WTC11 (cell line): ENCODE measurements around the gene ADRB1. TPM values are rescaled to one million over a fixed set of nuclear protein-coding genes. Genes with fewer than 3 reads are reported as not detected.

Experiments used
- AFF4 ChIP-seq: sonication (generic); formaldehyde crosslinking; IDR thresholded peaks from 2 replicates; pipeline ENCODE4 v1.8.1; 2023; ENCODE audit warnings: mild to moderate bottlenecking, missing genetic modification reagents, borderline replicate concordance
- ATF1 ChIP-seq: sonication (generic); formaldehyde crosslinking; IDR thresholded peaks from 2 replicates; pipeline ENCODE4 v1.8.1; 2023; ENCODE audit warnings: mild to moderate bottlenecking, moderate library complexity, missing genetic modification reagents
- CDX4 ChIP-seq: fragments of 250-450 bp; sonication (Bioruptor Pico); IDR thresholded peaks from 2 replicates; pipeline ENCODE4 v1.9.0; 2021; ENCODE audit warnings: moderate library complexity, mild to moderate bottlenecking, inconsistent platforms, borderline replicate concordance
- CREM ChIP-seq: sonication (generic); formaldehyde crosslinking; IDR thresholded peaks from 2 replicates; pipeline ENCODE4 v1.8.1; 2022; ENCODE audit warnings: mild to moderate bottlenecking, missing genetic modification reagents, moderate library complexity
- CTCF ChIP-seq: fragments of 200-600 bp; IDR thresholded peaks from 2 replicates; pipeline ENCODE4 v1.8.0; 2022; ENCODE audit warnings: antibody characterized with exemption
- E2F1 ChIP-seq: sonication (generic); formaldehyde crosslinking; IDR thresholded peaks from 2 replicates; pipeline ENCODE4 v1.8.0; 2022; ENCODE audit warnings: mild to moderate bottlenecking, missing genetic modification reagents
- FOXK1 ChIP-seq: sonication (generic); formaldehyde crosslinking; IDR thresholded peaks from 2 replicates; pipeline ENCODE4 v1.8.0; 2022; ENCODE audit warnings: mild to moderate bottlenecking, moderate library complexity, missing genetic modification reagents
- FOXP4 ChIP-seq: sonication (generic); formaldehyde crosslinking; IDR thresholded peaks from 2 replicates; pipeline ENCODE4 v1.8.0; 2022; ENCODE audit warnings: mild to moderate bottlenecking, missing genetic modification reagents
- GRHL2 ChIP-seq: fragments of 250-450 bp; sonication (Bioruptor Pico); IDR thresholded peaks from 2 replicates; pipeline ENCODE4 v1.8.0; 2022; ENCODE audit warnings: mild to moderate bottlenecking, moderate library complexity; ENCODE audit not compliant: insufficient replicate concordance, severe bottlenecking
- GTF2I ChIP-seq: fragments of 250-450 bp; sonication (Bioruptor Pico); conservative IDR thresholded peaks from 2 replicates; pipeline ENCODE4 v1.4.0; 2021; ENCODE audit warnings: mild to moderate bottlenecking
- IRF1 ChIP-seq: sonication (generic); formaldehyde crosslinking; IDR thresholded peaks from 2 replicates; pipeline ENCODE4 v1.8.0; 2023; ENCODE audit warnings: missing genetic modification reagents
- KAT7 ChIP-seq: sonication (generic); formaldehyde crosslinking; IDR thresholded peaks from 2 replicates; pipeline ENCODE4 v1.8.1; 2023; ENCODE audit warnings: missing genetic modification reagents, mild to moderate bottlenecking, borderline replicate concordance
- MAX ChIP-seq: sonication (generic); formaldehyde crosslinking; IDR thresholded peaks from 2 replicates; pipeline ENCODE4 v1.8.0; 2022; ENCODE audit warnings: mild to moderate bottlenecking, missing genetic modification reagents
- MLX ChIP-seq: sonication (generic); formaldehyde crosslinking; IDR thresholded peaks from 2 replicates; pipeline ENCODE4 v1.8.1; 2023; ENCODE audit warnings: mild to moderate bottlenecking, missing genetic modification reagents, moderate library complexity
- NR3C1 ChIP-seq: sonication (generic); formaldehyde crosslinking; conservative IDR thresholded peaks from 2 replicates; pipeline ENCODE4 v1.8.1; 2023; ENCODE audit warnings: low read depth, mild to moderate bottlenecking, missing genetic modification reagents
- OVOL2 ChIP-seq: fragments of 250-450 bp; sonication (Bioruptor Pico); IDR thresholded peaks from 2 replicates; pipeline ENCODE4 v1.9.0; 2021; ENCODE audit warnings: mild to moderate bottlenecking, borderline replicate concordance
- SMAD3 ChIP-seq: sonication (generic); formaldehyde crosslinking; IDR thresholded peaks from 2 replicates; pipeline ENCODE4 v1.8.0; 2022; ENCODE audit warnings: missing genetic modification reagents, mild to moderate bottlenecking, borderline replicate concordance
- SMAD4 ChIP-seq: sonication (generic); formaldehyde crosslinking; IDR thresholded peaks from 2 replicates; pipeline ENCODE4 v1.8.0; 2022; ENCODE audit warnings: mild to moderate bottlenecking, missing genetic modification reagents
- SP1 ChIP-seq: sonication (generic); formaldehyde crosslinking; conservative IDR thresholded peaks from 2 replicates; pipeline ENCODE4 v1.8.1; 2022; ENCODE audit warnings: missing genetic modification reagents
- TP53 ChIP-seq: sonication (generic); formaldehyde crosslinking; IDR thresholded peaks from 2 replicates; pipeline ENCODE4 v1.8.1; 2023; ENCODE audit warnings: mild to moderate bottlenecking, missing genetic modification reagents
- USF2 ChIP-seq: sonication (generic); formaldehyde crosslinking; IDR thresholded peaks from 2 replicates; pipeline ENCODE4 v1.8.1; 2023; ENCODE audit warnings: mild to moderate bottlenecking, missing genetic modification reagents, moderate library complexity
- ZBTB43 ChIP-seq: sonication (generic); formaldehyde crosslinking; IDR thresholded peaks from 2 replicates; pipeline ENCODE4 v1.8.1; 2023; ENCODE audit warnings: mild to moderate bottlenecking, missing genetic modification reagents
- ZNF416 ChIP-seq: fragments of 250-450 bp; sonication (Bioruptor Pico); IDR thresholded peaks from 2 replicates; pipeline ENCODE4 v1.9.0; 2021; ENCODE audit warnings: mild to moderate bottlenecking, inconsistent platforms
- total RNA-seq: library from RNA; stranded (reverse); gene quantifications from 3 replicates; pipeline ENCODE4 v1.2.3, GENCODE V29; 2021

ADRB1 gene
- total RNA-seq, 1 experiment from 2014 or later, result 0.35 TPM

- TF ChIP-seq ZNF416 (CRISPR knock-in tag) (no peak), ZBTB43 (CRISPR knock-in tag) (0 out of 2 replicates have a peak, but pooled peaks have one; percentile 48), MAX (CRISPR knock-in tag) (peak; percentile 93), SMAD4 (CRISPR knock-in tag) (peak; percentile 66; the same call in 1 of the 2 replicates), NR3C1 (CRISPR knock-in tag) (no peak), E2F1 (CRISPR knock-in tag) (no peak), CREM (CRISPR knock-in tag) (no peak), OVOL2 (no peak), CTCF (no peak), FOXP4 (CRISPR knock-in tag) (peak; percentile 85), MLX (CRISPR knock-in tag) (no peak), TP53 (CRISPR knock-in tag) (peak; percentile 73; the same call in 1 of the 2 replicates), FOXK1 (CRISPR knock-in tag) (peak; percentile 83; the same call in 1 of the 2 replicates), AFF4 (CRISPR knock-in tag) (no peak), GRHL2 (CRISPR knock-in tag) (no peak), KAT7 (no peak), USF2 (CRISPR knock-in tag) (no peak; the same call in 1 of the 2 replicates), IRF1 (CRISPR knock-in tag) (0 out of 2 replicates have a peak, but pooled peaks have one; percentile 63), ATF1 (CRISPR knock-in tag) (no peak), GTF2I (no peak), SMAD3 (peak; percentile 14; the same call in 1 of the 2 replicates), CDX4 (no peak), SP1 (no peak)
These were observed 825 bp downstream of the ADRB1 start (continued) for GRCh38 chr10:114044247-114045135.
